Mesenchymal stem cell (in vitro differentiated cells and primary cell): ENCODE results near the gene PITX2. TPM values are rescaled to one million over a fixed set of nuclear protein-coding genes. Genes with fewer than 3 reads are reported as not detected.

ENCODE experiments used
- DNase-seq: peaks from one replicate; pipeline ENCODE4 v3.0.0-alpha.2; 2013
- H2AFZ ChIP-seq: one replicate; pipeline ENCODE4 v1.6.1; 2013; ENCODE audit warnings: low read depth, mild to moderate bottlenecking, control low read depth, inconsistent platforms, low read length, moderate library complexity
- H2AK5ac ChIP-seq: 2 replicates; pipeline ENCODE4 v1.6.1; 2013; ENCODE audit warnings: low read length, moderate library complexity, mild to moderate bottlenecking, inconsistent platforms; ENCODE audit not compliant: severe bottlenecking
- H2BK120ac ChIP-seq: one replicate; pipeline ENCODE4 v1.6.1; 2013; ENCODE audit warnings: low read depth, mild to moderate bottlenecking, inconsistent platforms, low read length, moderate library complexity
- H2BK12ac ChIP-seq, 2 experiments: one replicate each; pipeline ENCODE4 v1.6.1; 2013; ENCODE audit warnings: inconsistent platforms in 2 of 2, low read length in 2 of 2, mild to moderate bottlenecking in 2 of 2, moderate library complexity in 2 of 2, control low read depth in 1 of 2
- H2BK15ac ChIP-seq: one replicate; pipeline ENCODE4 v1.6.1; 2013; ENCODE audit warnings: mild to moderate bottlenecking, low read depth, inconsistent platforms; ENCODE audit not compliant: poor library complexity, severe bottlenecking
- H2BK5ac ChIP-seq: 2 replicates; pipeline ENCODE4 v1.6.1; 2013; ENCODE audit warnings: low read depth, mild to moderate bottlenecking, low read length, control low read depth, inconsistent platforms; ENCODE audit not compliant: poor library complexity, severe bottlenecking
- H3K14ac ChIP-seq, 2 experiments: one replicate each; pipeline ENCODE4 v1.6.1; 2013; ENCODE audit warnings: inconsistent platforms in 2 of 2, low read length in 2 of 2, control low read depth in 1 of 2, mild to moderate bottlenecking in 1 of 2, moderate library complexity in 1 of 2
- H3K18ac ChIP-seq, 2 experiments: one replicate each; pipeline ENCODE4 v1.6.1; 2013; ENCODE audit warnings: inconsistent platforms in 2 of 2, low read length in 2 of 2, control low read depth in 1 of 2, low read depth in 1 of 2, mild to moderate bottlenecking in 1 of 2
- H3K23ac ChIP-seq, 2 experiments: one replicate each; pipeline ENCODE4 v1.6.1; 2013; ENCODE audit warnings: inconsistent platforms in 2 of 2, low read length in 2 of 2, mild to moderate bottlenecking in 2 of 2, moderate library complexity in 2 of 2, control low read depth in 1 of 2
- H3K27ac ChIP-seq: 2 replicates; pipeline ENCODE4 v1.5.1; 2013; ENCODE audit warnings: mild to moderate bottlenecking, moderate library complexity, low read length, control low read depth, inconsistent platforms; ENCODE audit not compliant: poor library complexity, severe bottlenecking
- H3K27me3 ChIP-seq, 2 experiments: 2 replicates each; pipeline versions ENCODE4 v1.6.1 to v1.7.0; 2013; ENCODE audit warnings: low read length in 2 of 2, mild to moderate bottlenecking in 2 of 2, moderate library complexity in 2 of 2, control low read depth in 1 of 2, inconsistent platforms in 1 of 2; ENCODE audit not compliant: control insufficient read depth in 1 of 2, insufficient read depth in 1 of 2
- H3K36me3 ChIP-seq, 2 experiments: 2 replicates each; pipeline versions ENCODE4 v1.6.1 to v1.7.0; 2013; ENCODE audit warnings: low read length in 2 of 2, control low read depth in 1 of 2, inconsistent platforms in 1 of 2, low read depth in 1 of 2, mild to moderate bottlenecking in 1 of 2; ENCODE audit not compliant: insufficient read depth in 2 of 2, control insufficient read depth in 1 of 2
- H3K4ac ChIP-seq, 2 experiments: one replicate each; pipeline ENCODE4 v1.6.1; 2013; ENCODE audit warnings: inconsistent platforms in 2 of 2, low read length in 2 of 2, mild to moderate bottlenecking in 2 of 2, moderate library complexity in 2 of 2, control low read depth in 1 of 2, low read depth in 1 of 2
- H3K4me1 ChIP-seq: 2 replicates; pipeline ENCODE4 v1.6.1; 2013; ENCODE audit warnings: low read depth, low read length, control low read depth; ENCODE audit not compliant: control insufficient read depth, insufficient read depth
- H3K4me2 ChIP-seq: 2 replicates; pipeline ENCODE4 v1.6.1; 2013; ENCODE audit warnings: low read length, mild to moderate bottlenecking, inconsistent platforms; ENCODE audit not compliant: poor library complexity, severe bottlenecking
- H3K4me3 ChIP-seq, 2 experiments: 2 replicates each; pipeline versions ENCODE4 v1.5.1 to v1.7.0; 2013; ENCODE audit warnings: low read length in 2 of 2, mild to moderate bottlenecking in 2 of 2, control low read depth in 1 of 2, low read depth in 1 of 2; ENCODE audit not compliant: insufficient read depth in 1 of 2
- H3K79me1 ChIP-seq: replicated peaks from 2 replicates; pipeline ENCODE4 v1.6.1; 2013; ENCODE audit warnings: mild to moderate bottlenecking, control low read depth, low read length, inconsistent platforms; ENCODE audit not compliant: poor library complexity, severe bottlenecking
- H3K9ac ChIP-seq: 2 replicates; pipeline ENCODE4 v1.7.0; 2013; ENCODE audit warnings: mild to moderate bottlenecking, low read length, moderate library complexity
- H3K9me3 ChIP-seq: 2 replicates; pipeline ENCODE4 v1.7.0; 2013; ENCODE audit warnings: mild to moderate bottlenecking, low read length; ENCODE audit not compliant: control insufficient read depth
- H4K8ac ChIP-seq: one replicate; pipeline ENCODE4 v1.6.1; 2013; ENCODE audit warnings: inconsistent platforms, mild to moderate bottlenecking, low read length, moderate library complexity
- H4K91ac ChIP-seq: one replicate; pipeline ENCODE4 v1.6.1; 2013; ENCODE audit warnings: mild to moderate bottlenecking, low read length, inconsistent platforms
- WGBS: methylation state at CpG from one replicate; pipeline ENCODE4 v1.1.7; 2013; ENCODE audit warnings: mixed read lengths; 5-methylcytosine and 5-hydroxymethylcytosine counted together
- polyA plus RNA-seq, 2 experiments: library from polyadenylated mRNA; stranded (reverse); fragments of 200-250 nt; gene quantifications; one replicate each; pipeline ENCODE4 v1.2.3, GENCODE V29; 2013

PITX2 gene
- 26.4 TPM for polyA plus RNA-seq (2013, experiment 1 of 2)
- 25.9 TPM for polyA plus RNA-seq (2013, experiment 2 of 2)

- Histone ChIP-seq H3K9ac (peak within 1 kb of the TSS; percentile 82), H3K36me3 (peaks cover 0 to 3% of the 10 kb centered on the region in 2 experiments), H2BK5ac (no peak within 1 kb of the TSS), H4K91ac (peak within 1 kb of the TSS; percentile 64), H3K4ac (peak within 1 kb of the TSS; percentile 2 to 84), H3K27me3 (peaks cover 23 to 100% of the 10 kb centered on the region in 2 experiments), H3K18ac (peak within 1 kb of the TSS; percentile 95), H3K4me3 (peak within 1 kb of the TSS; percentile 60 to 87), H3K14ac (peak within 1 kb of the TSS; percentile 74 to 94), H2BK15ac (peak within 1 kb of the TSS; percentile 82), H2BK12ac (peak within 1 kb of the TSS in 1 of 2 experiments; percentile 76), H3K23ac (peak within 1 kb of the TSS; percentile 51 to 99), H3K4me1 (peaks cover 32% of the 10 kb centered on the region), H3K9me3 (no peaks in the 10 kb centered on the region), H2AK5ac (no peak within 1 kb of the TSS), H2BK120ac (peak within 1 kb of the TSS; percentile 88), H3K4me2 (peak within 1 kb of the TSS; percentile 85), H2AFZ (peak within 1 kb of the TSS; percentile 47), H3K79me1 (no peaks in the 10 kb centered on the region), H3K27ac (no peak within 1 kb of the TSS), H4K8ac (peak within 1 kb of the TSS; percentile 81)
- WGBS: 2% methylated on average over 52 of the region's 56 CpGs
- peak; percentile 98 for DNase-seq
Observed at GRCh38 chr4:110622841-110623717, at the start of gene PITX2. TSS of gene PITX2 (minus strand) at chr4:110623077. CDS start at chr4:110622460, 617 bp downstream.

GRCh38 chr4:110671679-110672078 lies 48.8 kb upstream of the PITX2 start:
- Histone ChIP-seq H3K4me1 (no peaks in the 10 kb centered on the region), H3K27me3 (no peaks in the 10 kb centered on the region), H2AK5ac (no peak overlapping the region), H4K8ac (no peak overlapping the region), H4K91ac (no peak overlapping the region), H3K18ac (no peak overlapping the region), H3K23ac (no peak overlapping the region), H3K4me3 (no peak overlapping the region), H3K27ac (no peak overlapping the region), H2BK15ac (no peak overlapping the region), H2BK120ac (no peak overlapping the region), H2AFZ (no peak overlapping the region), H3K79me1 (no peaks in the 10 kb centered on the region), H2BK5ac (no peak overlapping the region), H3K9me3 (no peaks in the 10 kb centered on the region), H3K9ac (no peak overlapping the region), H3K4me2 (no peak overlapping the region), H3K36me3 (no peaks in the 10 kb centered on the region), H2BK12ac (no peak overlapping the region), H3K14ac (no peak overlapping the region), H3K4ac (no peak overlapping the region)
- no peak for DNase-seq
- WGBS: 96% methylated on average over 5 of the region's 5 CpGs

- Histone ChIP-seq H4K91ac (no peak overlapping the region), H3K27ac (no peak overlapping the region), H3K9me3 (no peaks in the 10 kb centered on the region), H2AK5ac (no peak overlapping the region), H3K4me2 (no peak overlapping the region), H3K4me3 (no peak overlapping the region), H2BK5ac (no peak overlapping the region), H3K23ac (no peak overlapping the region), H3K18ac (no peak overlapping the region), H4K8ac (no peak overlapping the region), H3K4ac (no peak overlapping the region), H3K14ac (no peak overlapping the region), H2BK12ac (no peak overlapping the region), H3K9ac (no peak overlapping the region), H3K27me3 (no peaks in the 10 kb centered on the region), H3K36me3 (no peaks in the 10 kb centered on the region), H3K4me1 (no peaks in the 10 kb centered on the region), H2AFZ (no peak overlapping the region), H2BK15ac (no peak overlapping the region), H2BK120ac (no peak overlapping the region), H3K79me1 (no peaks in the 10 kb centered on the region)
- DNase-seq: no peak
Observed at GRCh38 chr4:110669663-110670062, 46.8 kb upstream of the PITX2 start.

- H4K91ac ChIP-seq: no peak overlapping the region
- H2AK5ac ChIP-seq: no peak overlapping the region
- no peaks in the 10 kb centered on the region for H3K36me3 ChIP-seq
- H3K27me3 ChIP-seq: no peaks in the 10 kb centered on the region
- 57% methylated on average over 2 of the region's 6 CpGs for WGBS
- H2BK12ac ChIP-seq: no peak overlapping the region
- H3K4me2 ChIP-seq: no peak overlapping the region
- no peak overlapping the region for H2BK15ac ChIP-seq
- H3K4ac ChIP-seq: no peak overlapping the region
- H3K9me3 ChIP-seq: no peaks in the 10 kb centered on the region
- H3K27ac ChIP-seq: no peak overlapping the region
- H2BK120ac ChIP-seq: no peak overlapping the region
- no peak overlapping the region for H3K4me3 ChIP-seq
- H3K18ac ChIP-seq: no peak overlapping the region
- no peak for DNase-seq
- H3K4me1 ChIP-seq: peaks cover 2% of the 10 kb centered on the region
- H3K14ac ChIP-seq: no peak overlapping the region
- H3K23ac ChIP-seq: no peak overlapping the region
- H3K79me1 ChIP-seq: no peaks in the 10 kb centered on the region
- H2AFZ ChIP-seq: no peak overlapping the region
- no peak overlapping the region for H2BK5ac ChIP-seq
- H4K8ac ChIP-seq: no peak overlapping the region
- H3K9ac ChIP-seq: no peak overlapping the region
Observed at GRCh38 chr4:110668463-110669235, 45.8 kb upstream of the PITX2 start.
